OCI-LY7 (cell line): ENCODE measurements around the gene PYDC1.

Experiments used
- EZH2phosphoT487 ChIP-seq: fragments of 200-600 bp; sonication (generic); IDR thresholded peaks from 2 replicates; pipeline ENCODE4 v1.6.1; 2018; ENCODE audit warnings: low read depth, borderline replicate concordance, mild to moderate bottlenecking, mixed run types, antibody characterized with exemption, low read length, moderate library complexity, mixed read lengths
- TF ChIP-seq, protein P1 (sequence below): fragments of 200-600 bp; sonication (generic); conservative IDR thresholded peaks from 2 replicates; pipeline ENCODE4 v1.5.1; 2014; ENCODE audit warnings: mild to moderate bottlenecking, antibody characterized with exemption, low read length, moderate library complexity, mixed read lengths

DNA sequence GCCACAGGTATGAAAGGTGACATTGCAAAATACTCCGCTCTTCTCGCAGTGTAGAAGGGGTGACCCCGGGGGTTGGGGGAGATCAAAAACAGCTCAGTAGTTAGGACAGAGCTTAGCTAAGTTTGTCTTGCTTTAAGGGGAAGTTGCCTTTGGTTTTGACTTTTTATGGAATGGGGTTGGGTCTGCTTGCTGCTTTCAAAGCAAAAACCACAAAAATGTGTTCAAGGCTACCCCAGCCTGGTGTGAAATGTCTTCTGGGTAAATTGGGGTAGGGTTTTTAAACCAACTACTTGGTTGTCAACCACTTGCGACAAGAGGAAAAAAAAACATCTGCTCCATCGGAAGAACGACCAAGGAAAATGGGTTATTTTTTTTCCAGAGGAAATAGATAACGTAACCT, 30.8 kb downstream of the PYDC1 start:
- TF ChIP-seq, protein P1, sequence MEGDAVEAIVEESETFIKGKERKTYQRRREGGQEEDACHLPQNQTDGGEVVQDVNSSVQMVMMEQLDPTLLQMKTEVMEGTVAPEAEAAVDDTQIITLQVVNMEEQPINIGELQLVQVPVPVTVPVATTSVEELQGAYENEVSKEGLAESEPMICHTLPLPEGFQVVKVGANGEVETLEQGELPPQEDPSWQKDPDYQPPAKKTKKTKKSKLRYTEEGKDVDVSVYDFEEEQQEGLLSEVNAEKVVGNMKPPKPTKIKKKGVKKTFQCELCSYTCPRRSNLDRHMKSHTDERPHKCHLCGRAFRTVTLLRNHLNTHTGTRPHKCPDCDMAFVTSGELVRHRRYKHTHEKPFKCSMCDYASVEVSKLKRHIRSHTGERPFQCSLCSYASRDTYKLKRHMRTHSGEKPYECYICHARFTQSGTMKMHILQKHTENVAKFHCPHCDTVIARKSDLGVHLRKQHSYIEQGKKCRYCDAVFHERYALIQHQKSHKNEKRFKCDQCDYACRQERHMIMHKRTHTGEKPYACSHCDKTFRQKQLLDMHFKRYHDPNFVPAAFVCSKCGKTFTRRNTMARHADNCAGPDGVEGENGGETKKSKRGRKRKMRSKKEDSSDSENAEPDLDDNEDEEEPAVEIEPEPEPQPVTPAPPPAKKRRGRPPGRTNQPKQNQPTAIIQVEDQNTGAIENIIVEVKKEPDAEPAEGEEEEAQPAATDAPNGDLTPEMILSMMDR, result no peak
- no peak for TF ChIP-seq EZH2phosphoT487
